Lung microvascular endothelial cell (primary cell): Measurements from ENCODE around the gene GPHN. TPM values are rescaled to one million over a fixed set of nuclear protein-coding genes. Genes with fewer than 3 reads are reported as not detected.

Experiments used
- DNase-seq, 2 donors: peaks; one replicate each; pipeline versions ENCODE4 v3.0.0 to v3.0.0-alpha.2; 2010; ENCODE audit warnings: low read depth in 2 of 2
- total RNA-seq: library from RNA; depleted of rRNA; stranded (reverse); fragments of >200 nt; gene quantifications from 2 replicates; pipeline ENCODE4 v1.2.1, GENCODE V29; 2014

GPHN gene
- total RNA-seq = 7.1 and 11.3 TPM in 2 replicates

DNA sequence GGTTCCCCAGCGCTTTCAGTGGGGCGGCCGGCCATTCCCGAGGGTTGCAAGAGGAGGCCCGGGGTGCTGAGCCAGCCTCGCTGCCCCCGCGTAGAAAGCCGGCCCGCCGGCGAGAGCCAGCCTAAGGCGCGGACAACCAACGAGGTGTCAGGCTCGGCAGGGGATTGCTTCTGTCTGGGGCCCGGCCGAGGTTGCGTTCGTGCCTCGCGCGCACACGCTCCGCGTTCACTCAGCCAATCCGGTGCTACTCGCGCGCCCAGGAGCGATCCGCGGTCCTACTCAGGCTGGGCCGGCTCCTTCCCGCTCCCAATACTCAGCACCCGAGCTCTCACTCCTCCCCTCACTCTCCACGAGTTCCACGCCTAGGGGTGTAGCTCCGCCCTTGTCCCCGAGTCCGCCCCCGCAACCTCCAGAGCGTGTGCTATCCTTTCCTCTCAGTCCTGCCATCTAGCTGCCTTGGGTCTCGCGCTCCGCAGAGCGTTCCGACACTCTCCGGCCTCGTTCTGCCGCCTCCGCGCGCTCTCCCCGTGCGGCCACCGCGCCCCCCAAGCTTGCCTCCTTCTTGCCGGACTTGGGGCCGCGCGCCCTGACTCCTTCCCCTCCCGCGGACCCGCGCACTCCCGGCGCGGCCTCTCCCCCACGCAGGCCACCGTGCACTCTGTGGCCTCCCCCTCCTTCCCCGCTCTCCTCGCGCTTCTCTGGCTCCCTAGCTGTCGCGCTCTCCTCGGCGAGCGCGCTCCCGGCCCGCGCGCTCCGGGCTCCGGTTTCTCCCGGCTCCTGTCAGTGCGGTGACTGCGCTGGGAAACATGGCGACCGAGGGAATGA is at the start of gene GPHN:
Gene GPHN (plus strand): TSS at position 426 of the 825 bp plus-strand sequence.
- DNase-seq = peak; percentile 98

GRCh38 chr14:66459603-66460002 is 48.3 kb upstream of the GPHN start:
- DNase-seq = no peak

GRCh38 chr14:66464261-66464660 is 43.7 kb upstream of the GPHN start:
- DNase-seq = no peak

GRCh38 chr14:66468778-66469367 is 39.1 kb upstream of the GPHN start:
- DNase-seq = no peak

- no peak for DNase-seq
Observed at GRCh38 chr14:66471584-66471983, 36.4 kb upstream of the GPHN start.

DNA sequence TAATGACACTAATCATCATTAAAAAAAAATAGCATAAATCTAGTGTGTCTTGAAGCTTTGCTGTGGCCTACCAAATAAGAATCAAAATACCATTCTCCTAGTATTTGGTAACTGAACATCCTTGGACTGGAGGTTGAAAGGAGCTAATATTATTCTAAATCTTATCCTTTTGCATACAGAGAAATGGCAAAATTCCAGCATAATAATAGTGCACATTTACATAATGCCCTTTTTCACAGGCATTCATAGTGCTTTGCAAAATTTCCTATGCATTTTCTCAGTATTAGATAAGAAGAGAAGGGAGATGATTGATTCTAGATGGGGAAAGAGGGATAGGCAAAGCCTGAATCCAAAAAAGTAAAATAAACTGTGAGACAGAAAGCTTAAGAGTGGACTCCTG is 35.7 kb upstream of the GPHN start:
- no peak for DNase-seq

DNA sequence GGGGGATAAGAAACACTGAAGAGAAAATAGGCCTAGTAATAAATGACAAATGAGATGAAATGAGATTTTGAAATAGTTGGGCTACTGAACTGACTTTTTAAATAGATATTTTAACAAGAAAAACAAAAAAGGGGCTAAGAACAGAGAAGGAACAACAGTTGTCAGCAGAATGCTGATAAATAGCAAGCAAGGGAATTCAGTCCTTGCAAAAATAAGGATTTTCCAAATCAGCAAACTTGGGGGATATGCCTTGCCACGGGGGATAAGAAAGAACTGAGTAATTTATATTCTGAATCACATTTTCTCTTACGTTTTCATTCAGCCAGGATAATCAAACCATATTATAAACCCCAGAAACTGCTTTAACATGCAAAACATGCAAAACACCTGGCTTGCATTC is 34.7 kb upstream of the GPHN start:
- no peak for DNase-seq

GRCh38 chr14:66476964-66477363 is 31.0 kb upstream of the GPHN start:
- DNase-seq = peak; percentile 16 to 82

GRCh38 chr14:66477567-66477966 is 30.4 kb upstream of the GPHN start:
- peak in 1 of 2 donors; percentile 61 for DNase-seq

DNA sequence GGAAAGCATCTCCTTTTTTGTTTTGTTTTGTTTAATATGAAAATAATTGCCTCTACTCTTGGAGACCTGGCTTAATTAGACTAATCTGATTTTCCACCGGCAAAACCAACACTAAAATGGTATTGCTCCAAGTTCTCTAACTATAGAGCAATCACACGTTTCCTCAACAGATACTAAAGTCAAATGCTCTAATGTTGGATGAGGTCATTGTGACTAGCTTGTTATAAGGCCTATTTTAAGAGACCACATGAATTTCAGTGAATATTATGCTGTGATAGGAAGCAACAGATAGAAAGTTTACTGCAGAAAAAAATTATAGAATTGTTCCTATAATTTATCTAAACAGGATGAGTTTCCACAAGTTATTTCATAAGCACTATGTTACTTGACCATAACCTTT is 25.1 kb upstream of the GPHN start:
- no peak for DNase-seq

DNA sequence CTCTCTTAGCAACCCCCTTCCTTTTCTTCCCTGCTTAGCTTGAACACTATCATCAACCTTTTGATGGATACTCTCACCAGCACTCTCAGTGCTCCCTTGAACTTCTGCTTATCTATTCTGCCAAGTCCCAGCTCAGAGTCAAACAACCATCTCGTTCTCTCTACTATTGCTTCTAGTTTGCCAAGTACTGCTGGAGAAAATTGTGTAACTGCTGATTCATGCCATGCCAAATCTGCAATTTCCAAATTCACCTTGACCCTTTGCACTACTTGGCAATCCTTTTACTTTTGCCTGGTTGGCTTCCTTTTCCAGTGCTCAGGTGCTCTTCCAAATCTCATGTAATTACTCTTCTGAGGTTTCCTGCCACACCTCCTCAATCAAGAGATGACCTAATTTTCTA is 24.6 kb upstream of the GPHN start:
- DNase-seq = no peak

- no peak for DNase-seq
Observed at GRCh38 chr14:66485029-66485428, 22.9 kb upstream of the GPHN start.

DNA sequence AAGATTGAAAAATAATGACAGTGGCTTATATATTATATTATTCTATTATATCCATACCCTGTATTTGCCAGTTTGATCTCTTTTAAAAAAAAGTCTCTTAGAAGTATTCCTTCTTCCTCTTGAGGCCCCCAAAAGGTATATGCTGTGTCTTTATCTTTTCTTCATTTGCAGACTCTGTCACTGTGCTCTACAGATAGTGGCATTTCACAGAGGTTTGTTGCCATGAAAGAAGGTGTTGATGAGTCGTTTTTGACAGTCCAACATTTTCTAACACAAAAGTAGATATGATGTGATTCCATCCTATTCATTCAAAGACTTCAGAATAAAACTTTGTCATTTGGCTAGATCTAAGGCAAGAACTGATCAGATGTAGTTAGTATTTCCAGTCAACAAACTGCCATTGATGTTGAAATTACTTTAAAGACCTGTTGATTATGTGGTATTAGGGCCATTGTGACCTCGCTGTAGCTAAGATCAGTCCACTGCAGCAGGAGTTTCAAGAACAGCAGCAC is 22.0 kb upstream of the GPHN start, which contains the start of gene CCDC196:
Gene CCDC196 (plus strand): TSS at position 462 of the 512 bp plus-strand sequence. CDS start 132 bp downstream, outside the sequence.
- no peak for DNase-seq

DNA sequence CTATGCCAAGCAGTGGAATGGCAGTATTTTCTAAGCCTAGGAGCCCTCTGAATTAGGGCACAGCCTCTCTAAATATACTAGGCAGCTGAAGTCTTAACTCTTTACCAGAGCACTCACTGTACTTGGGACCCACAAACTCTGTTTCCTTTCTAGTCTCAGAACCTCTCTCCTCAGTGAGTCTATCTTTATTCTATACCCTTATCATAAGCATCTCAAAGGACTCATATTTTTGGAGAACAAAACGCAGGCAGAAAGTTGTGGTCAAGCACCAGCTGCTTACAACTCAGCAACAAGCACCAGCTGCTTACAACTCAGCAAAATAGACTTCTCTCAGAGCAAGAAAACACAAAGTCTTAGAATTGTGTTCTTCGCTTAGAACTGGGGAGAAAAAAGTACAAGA is 20.8 kb upstream of the GPHN start:
- DNase-seq = no peak

DNA sequence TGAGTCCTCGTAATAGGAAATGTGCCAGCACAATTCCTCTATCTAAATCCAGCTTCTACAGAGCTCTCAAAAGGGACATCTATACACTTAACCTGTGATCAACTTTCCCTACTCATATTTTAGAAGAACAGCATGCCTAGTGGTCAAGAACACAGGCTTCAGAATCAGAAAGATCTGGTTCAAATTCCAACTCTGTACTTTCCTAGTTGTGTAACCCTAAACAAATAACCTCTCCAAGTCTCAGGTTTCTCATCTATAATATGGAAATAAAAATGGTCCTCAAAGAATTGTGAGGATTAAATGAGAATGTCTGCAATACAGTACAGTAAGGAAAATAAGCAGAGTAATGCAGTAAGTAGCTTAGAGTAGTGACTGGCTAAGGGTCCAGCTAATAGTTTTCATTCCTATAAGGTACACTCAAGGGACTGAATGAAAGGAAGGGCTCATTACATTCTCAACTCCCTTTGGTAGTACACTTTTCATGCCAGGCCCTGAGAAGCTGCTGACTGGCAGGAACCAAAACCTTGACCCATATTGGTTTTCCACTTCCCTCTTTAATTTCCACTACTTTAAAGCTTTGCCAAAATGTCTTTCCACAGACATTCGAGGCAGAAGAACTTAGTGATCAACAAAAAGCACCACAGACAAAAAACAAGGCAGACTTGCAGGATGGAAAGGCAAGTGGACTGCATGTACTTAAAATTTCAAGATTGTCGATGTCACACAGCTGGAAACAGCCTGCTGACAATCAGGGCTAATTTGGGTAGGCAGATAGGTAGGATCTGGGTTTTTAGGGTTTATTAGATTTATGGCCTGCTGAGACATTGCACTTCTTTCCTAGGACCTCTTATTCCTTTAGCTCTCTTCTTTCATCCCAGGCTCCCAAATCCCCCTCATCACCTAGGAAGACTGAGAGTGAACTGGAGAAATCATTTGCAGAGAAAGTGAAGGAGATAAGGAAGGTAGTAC is 17.5 kb upstream of the GPHN start:
- DNase-seq = no peak

GRCh38 chr14:66493750-66494149 is 14.2 kb upstream of the GPHN start:
- DNase-seq = no peak

DNA sequence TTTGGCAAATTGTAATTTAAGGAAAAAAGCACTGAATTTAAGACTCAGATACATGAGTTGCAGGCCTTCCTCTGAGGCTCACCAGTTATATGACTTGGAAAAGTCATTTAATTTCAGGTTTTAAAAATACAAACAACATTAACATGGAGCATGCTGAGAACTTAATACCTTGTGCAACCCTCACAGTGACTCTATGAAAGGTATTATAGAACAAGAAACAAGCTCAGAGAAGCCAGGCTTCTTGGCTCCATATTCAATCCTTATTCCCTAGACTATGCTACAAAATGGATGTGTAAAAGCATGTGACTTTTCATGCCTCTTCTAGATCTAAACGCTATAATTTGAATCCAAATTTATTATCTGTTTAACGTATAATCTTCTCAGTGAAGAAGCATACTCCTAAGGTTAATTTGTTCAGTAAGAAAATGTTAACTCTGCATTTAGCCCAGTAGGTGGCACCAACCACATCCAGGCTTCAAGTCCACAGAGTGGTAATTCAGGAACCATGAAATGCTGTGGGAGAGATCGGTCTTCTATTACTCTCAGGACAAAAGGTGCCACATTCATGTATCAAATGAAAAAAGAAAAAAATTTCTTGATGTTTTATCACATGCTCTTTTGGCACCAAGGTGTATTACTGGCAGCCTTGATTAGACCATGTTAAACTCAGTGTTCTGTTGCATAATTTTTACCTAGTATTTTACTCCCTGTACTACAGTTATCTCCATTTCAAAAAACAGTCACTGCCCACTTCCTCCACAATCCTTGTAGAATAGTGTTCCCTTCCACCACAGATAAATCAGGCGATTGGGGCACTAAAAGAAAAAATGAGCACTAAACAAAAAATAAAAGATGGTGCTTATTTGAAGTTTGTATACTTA is 12.5 kb upstream of the GPHN start:
- DNase-seq = peak; percentile 75 to 84

- DNase-seq = no peak
Observed at GRCh38 chr14:66496188-66496807, 11.6 kb upstream of the GPHN start.

- DNase-seq = no peak
Observed at GRCh38 chr14:66496911-66497310, 11.0 kb upstream of the GPHN start.

- no peak for DNase-seq
Observed at GRCh38 chr14:66498311-66498710, 9.6 kb upstream of the GPHN start.
